OCI-LY1 (cell line): ENCODE measurements around the gene AFMID.
"Not testable (repeated sequence)": the region's sequence is repeated elsewhere in the genome, so short reads cannot be mapped to it uniquely, and the experiment has no call there.

Source experiments
- H2AFZ ChIP-seq: fragments of 200-600 bp; sonication (generic), shearing (Covaris generic); 2 replicates; pipeline ENCODE4 v1.6.0; 2014; ENCODE audit warnings: antibody characterized with exemption, mild to moderate bottlenecking, low read length
- H3F3A ChIP-seq: fragments of 200-600 bp; sonication (generic), shearing (Covaris generic); 2 replicates; pipeline ENCODE4 v1.6.0; 2014; ENCODE audit warnings: mild to moderate bottlenecking, antibody characterized with exemption, low read length, moderate library complexity; ENCODE audit not compliant: insufficient read depth
- H3K27ac ChIP-seq: fragments of 200-600 bp; sonication (generic); 2 replicates; pipeline ENCODE4 v1.5.1; 2014; ENCODE audit warnings: low read length, mixed run types, mild to moderate bottlenecking, low read depth; ENCODE audit not compliant: poor library complexity, severe bottlenecking
- H3K27me3 ChIP-seq: fragments of 200-600 bp; sonication (generic); 2 replicates; pipeline ENCODE4 v1.6.0; 2014; ENCODE audit warnings: antibody characterized with exemption, mild to moderate bottlenecking, low read length, moderate library complexity; ENCODE audit not compliant: insufficient read depth
- H3K36me3 ChIP-seq: fragments of 200-600 bp; sonication (generic); 2 replicates; pipeline ENCODE4 v1.6.1; 2014; ENCODE audit warnings: mild to moderate bottlenecking, antibody characterized with exemption, low read length, moderate library complexity, mixed read lengths; ENCODE audit not compliant: insufficient read depth
- H3K4me1 ChIP-seq: fragments of 200-600 bp; sonication (generic); 2 replicates; pipeline ENCODE4 v1.5.1; 2014; ENCODE audit warnings: mild to moderate bottlenecking, low read length, moderate library complexity; ENCODE audit not compliant: insufficient read depth, severe bottlenecking
- H3K4me2 ChIP-seq: fragments of 200-600 bp; sonication (generic), shearing (Covaris generic); 2 replicates; pipeline ENCODE4 v1.6.1; 2014; ENCODE audit warnings: low read length
- H3K4me3 ChIP-seq: fragments of 200-600 bp; sonication (generic); 2 replicates; pipeline ENCODE4 v1.5.1; 2014; ENCODE audit warnings: low read length, low read depth, mild to moderate bottlenecking, mixed read lengths; ENCODE audit not compliant: poor library complexity, severe bottlenecking
- H3K79me2 ChIP-seq: fragments of 200-600 bp; shearing (Covaris generic); 2 replicates; pipeline ENCODE4 v1.6.1; 2016; ENCODE audit warnings: mixed run types, low read length, mixed read lengths; ENCODE audit not compliant: insufficient read depth
- H3K9ac ChIP-seq: fragments of 200-600 bp; sonication (generic), shearing (Covaris generic); 2 replicates; pipeline ENCODE4 v1.6.1; 2014; ENCODE audit warnings: mild to moderate bottlenecking, low read length, mixed read lengths
- H3K9me2 ChIP-seq: fragments of 200-600 bp; sonication (generic), shearing (Covaris generic); 2 replicates; pipeline ENCODE4 v1.6.1; 2014; ENCODE audit warnings: low read depth, mild to moderate bottlenecking, low read length, mixed read lengths
- H3K9me3 ChIP-seq: fragments of 200-600 bp; shearing (Covaris generic); 2 replicates; pipeline ENCODE4 v1.6.1; 2014; ENCODE audit warnings: low read length, mixed read lengths
- H4K20me1 ChIP-seq: fragments of 200-600 bp; sonication (generic), shearing (Covaris generic); 2 replicates; pipeline ENCODE4 v1.6.0; 2016; ENCODE audit warnings: mild to moderate bottlenecking, low read length; ENCODE audit not compliant: insufficient read depth
- CTCF ChIP-seq: fragments of 200-600 bp; sonication (generic), shearing (Covaris generic); IDR thresholded peaks from 2 replicates; pipeline ENCODE4 v1.5.1; 2017; ENCODE audit warnings: mild to moderate bottlenecking, antibody characterized with exemption, low read length, moderate library complexity, mixed read lengths
- EZH2 ChIP-seq: fragments of 200-600 bp; sonication (generic), shearing (Covaris generic); IDR thresholded peaks from 2 replicates; pipeline ENCODE4 v1.8.0; 2017; ENCODE audit warnings: borderline replicate concordance, mixed run types, mild to moderate bottlenecking, antibody characterized with exemption, low read length, moderate library complexity, mixed read lengths

Gene AFMID

GRCh38 chr17:78232859-78233173 is 45.7 kb downstream of the AFMID start:
- Histone ChIP-seq H3K9me2 (no peaks in the 10 kb centered on the region), H2AFZ (no peak overlapping the region), H3K4me3 (no peak overlapping the region), H3K27ac (no peak overlapping the region), H3F3A (no peaks in the 10 kb centered on the region), H3K4me1 (peaks cover 35% of the 10 kb centered on the region), H3K79me2 (no peaks in the 10 kb centered on the region), H3K9me3 (no peaks in the 10 kb centered on the region), H4K20me1 (no peaks in the 10 kb centered on the region), H3K36me3 (no peaks in the 10 kb centered on the region), H3K4me2 (no peak overlapping the region), H3K27me3 (peaks cover 9% of the 10 kb centered on the region; the same call in 1 of the 2 replicates), H3K9ac (no peak overlapping the region)
- TF ChIP-seq EZH2: no peak
- no peak for TF ChIP-seq CTCF

GRCh38 chr17:78233678-78234077 is 46.5 kb downstream of the AFMID start:
- TF ChIP-seq CTCF: no peak
- TF ChIP-seq EZH2: no peak

GRCh38 chr17:78234261-78234865 is 47.2 kb downstream of the AFMID start:
- peaks cover 9% of the 10 kb centered on the region; the same call in 1 of the 2 replicates for H3K27me3 ChIP-seq
- H3F3A ChIP-seq: no peaks in the 10 kb centered on the region
- no peaks in the 10 kb centered on the region for H3K9me2 ChIP-seq
- H3K9me3 ChIP-seq: no peaks in the 10 kb centered on the region
- no peak overlapping the region for H2AFZ ChIP-seq
- H3K4me2 ChIP-seq: no peak overlapping the region
- no peaks in the 10 kb centered on the region for H3K36me3 ChIP-seq
- no peak overlapping the region for H3K4me3 ChIP-seq
- no peaks in the 10 kb centered on the region for H4K20me1 ChIP-seq
- TF ChIP-seq EZH2: no peak
- TF ChIP-seq CTCF: no peak
- no peak overlapping the region for H3K27ac ChIP-seq
- no peaks in the 10 kb centered on the region for H3K79me2 ChIP-seq
- no peak overlapping the region for H3K9ac ChIP-seq
- peaks cover 46% of the 10 kb centered on the region for H3K4me1 ChIP-seq

More at GRCh38 chr17:78233678-78234077, 46.5 kb downstream of the AFMID start:
- Histone ChIP-seq H3K4me2 (no peak overlapping the region), H3K79me2 (no peaks in the 10 kb centered on the region), H3K36me3 (no peaks in the 10 kb centered on the region), H3K4me3 (no peak overlapping the region), H3K27me3 (peaks cover 9% of the 10 kb centered on the region; the same call in 1 of the 2 replicates), H3K27ac (no peak overlapping the region), H3K9ac (no peak overlapping the region), H3F3A (no peaks in the 10 kb centered on the region), H4K20me1 (no peaks in the 10 kb centered on the region), H3K9me3 (no peaks in the 10 kb centered on the region), H3K4me1 (peaks cover 39% of the 10 kb centered on the region), H2AFZ (no peak overlapping the region), H3K9me2 (no peaks in the 10 kb centered on the region)

- H3K79me2 ChIP-seq, H4K20me1 ChIP-seq, H3K4me2 ChIP-seq, H3K27ac ChIP-seq, H2AFZ ChIP-seq, H3F3A ChIP-seq, H3K9me3 ChIP-seq, H3K36me3 ChIP-seq, H3K27me3 ChIP-seq, H3K9me2 ChIP-seq, H3K4me3 ChIP-seq, H3K9ac ChIP-seq: not testable (repeated sequence)
- H3K4me1 ChIP-seq: peaks cover 52% of the 10 kb centered on the region
Measured at GRCh38 chr17:78235022-78235421, 47.9 kb downstream of the AFMID start.
